Measurements from ENCODE around the gene CENATAC. TPM values are rescaled to one million over a fixed set of nuclear protein-coding genes. Genes with fewer than 3 reads are reported as not detected.
"Not testable (repeated sequence)": the region's sequence is repeated elsewhere in the genome, so short reads cannot be mapped to it uniquely, and the experiment has no call there.

Gene CENATAC
- total RNA-seq, 1 donor from 2014 or later, result 14.1 TPM

DNA sequence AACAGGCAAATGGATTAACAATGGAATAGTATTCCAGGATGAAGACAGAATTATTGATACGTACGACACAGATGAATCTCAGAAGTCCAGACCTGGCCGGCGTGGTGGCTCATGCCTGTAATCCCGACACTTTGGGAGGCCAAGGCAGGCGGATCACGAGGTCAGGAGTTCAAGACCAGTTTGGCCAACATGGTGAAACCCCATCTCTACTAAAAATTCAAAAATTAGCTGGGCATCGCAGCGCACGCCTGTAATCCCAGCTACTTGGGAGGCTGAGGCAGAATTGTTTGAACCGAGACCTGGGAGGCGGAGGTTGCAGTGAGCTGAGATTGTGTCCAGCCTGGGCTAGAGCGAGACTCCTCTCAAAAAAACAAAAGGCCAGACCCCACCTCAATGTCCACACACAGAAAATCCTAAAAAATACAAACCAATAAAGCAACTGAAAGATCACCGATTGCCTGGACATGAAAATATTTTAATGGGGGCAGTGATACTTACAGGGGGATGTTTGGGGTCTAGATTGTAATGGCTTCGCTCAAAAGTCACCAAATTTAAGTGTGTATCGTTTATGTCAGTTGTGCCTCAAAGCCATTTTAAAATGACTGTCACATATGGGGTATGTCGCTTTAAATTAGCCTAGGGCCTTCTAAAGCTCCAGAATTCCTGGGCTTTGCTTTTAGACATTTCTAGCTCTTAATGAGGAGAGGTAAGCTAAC is 16.4 kb downstream of the CENATAC start:
- TF ChIP-seq, protein P1, sequence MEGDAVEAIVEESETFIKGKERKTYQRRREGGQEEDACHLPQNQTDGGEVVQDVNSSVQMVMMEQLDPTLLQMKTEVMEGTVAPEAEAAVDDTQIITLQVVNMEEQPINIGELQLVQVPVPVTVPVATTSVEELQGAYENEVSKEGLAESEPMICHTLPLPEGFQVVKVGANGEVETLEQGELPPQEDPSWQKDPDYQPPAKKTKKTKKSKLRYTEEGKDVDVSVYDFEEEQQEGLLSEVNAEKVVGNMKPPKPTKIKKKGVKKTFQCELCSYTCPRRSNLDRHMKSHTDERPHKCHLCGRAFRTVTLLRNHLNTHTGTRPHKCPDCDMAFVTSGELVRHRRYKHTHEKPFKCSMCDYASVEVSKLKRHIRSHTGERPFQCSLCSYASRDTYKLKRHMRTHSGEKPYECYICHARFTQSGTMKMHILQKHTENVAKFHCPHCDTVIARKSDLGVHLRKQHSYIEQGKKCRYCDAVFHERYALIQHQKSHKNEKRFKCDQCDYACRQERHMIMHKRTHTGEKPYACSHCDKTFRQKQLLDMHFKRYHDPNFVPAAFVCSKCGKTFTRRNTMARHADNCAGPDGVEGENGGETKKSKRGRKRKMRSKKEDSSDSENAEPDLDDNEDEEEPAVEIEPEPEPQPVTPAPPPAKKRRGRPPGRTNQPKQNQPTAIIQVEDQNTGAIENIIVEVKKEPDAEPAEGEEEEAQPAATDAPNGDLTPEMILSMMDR (conservative IDR thresholded peaks at IDR 0.05; ENCODE audit: low read depth, low read length), result no peak
- DNase-seq (ENCODE audit: low read depth), result no peak
- no peak overlapping the region for H3K4me3 ChIP-seq (ENCODE audit: low read depth, low read length)

DNA sequence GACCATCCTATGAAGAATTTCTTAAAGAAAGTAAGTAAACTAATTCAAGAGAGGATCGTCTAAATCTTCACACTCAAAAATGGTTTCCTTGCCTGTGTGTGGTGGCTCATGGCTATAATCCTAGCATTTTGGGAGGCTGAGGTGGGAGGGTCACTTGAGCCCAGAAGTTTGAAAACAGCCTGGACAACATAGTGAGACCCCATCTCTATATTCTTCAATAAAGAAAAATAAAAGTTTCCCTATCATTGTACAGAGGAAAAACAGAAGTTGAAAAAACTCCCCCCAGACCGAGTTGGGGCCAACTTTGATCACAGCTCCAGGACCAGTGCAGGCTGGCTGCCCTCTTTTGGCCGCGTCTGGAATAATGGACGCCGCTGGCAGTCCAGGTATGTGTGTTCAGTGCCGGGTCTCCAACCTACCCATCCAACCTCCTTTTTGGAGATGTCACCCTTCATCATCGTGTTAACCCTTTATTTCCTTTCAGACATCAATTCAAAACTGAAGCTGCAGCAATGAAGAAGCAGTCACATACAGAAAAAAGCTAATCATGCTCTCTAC is 17.2 kb downstream of the CENATAC start:
- no peak overlapping the region for H3K4me3 ChIP-seq (ENCODE audit: low read depth, low read length)
- no peak for DNase-seq (ENCODE audit: low read depth)
- TF ChIP-seq, protein P1 (conservative IDR thresholded peaks at IDR 0.05; ENCODE audit: low read depth, low read length), result peak; percentile 54

DNA sequence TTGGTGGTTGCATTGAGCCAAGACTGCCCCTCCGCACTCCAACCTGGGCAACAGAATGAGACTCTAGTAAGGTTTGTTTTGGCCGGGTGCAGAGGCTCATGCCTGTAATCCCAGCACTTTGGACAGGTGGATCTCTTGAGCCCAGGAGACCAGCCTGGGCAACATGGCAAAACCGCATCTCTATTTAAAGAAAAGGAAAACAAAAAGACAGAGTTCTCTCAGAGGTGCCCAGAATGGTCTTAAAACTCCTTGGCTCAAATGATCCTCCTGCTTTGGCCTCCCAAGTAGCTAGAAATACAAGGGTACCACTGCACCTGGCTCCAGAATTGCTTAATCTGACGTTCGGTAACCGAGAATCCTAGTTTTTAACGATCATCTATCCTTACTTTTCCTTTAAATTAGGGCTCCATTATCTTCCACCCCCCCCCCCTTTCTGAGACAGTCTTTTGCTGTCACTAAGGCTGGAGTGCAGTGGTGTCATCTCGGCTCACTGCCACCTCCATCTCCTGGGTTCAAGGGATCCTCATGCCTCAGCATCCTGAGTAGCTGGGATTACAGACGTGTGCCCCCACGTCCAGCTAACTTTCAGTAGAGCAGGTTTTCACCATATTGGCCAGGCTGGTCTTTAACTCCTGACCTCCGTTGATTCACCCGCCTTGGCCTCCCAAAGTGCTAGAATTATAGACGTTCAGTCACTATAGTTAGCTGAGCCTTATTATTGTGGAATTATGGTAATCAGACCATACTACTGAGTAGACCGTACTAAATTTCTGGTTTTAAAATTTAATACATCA is 18.5 kb downstream of the CENATAC start:
- peak overlapping the region; percentile 88 for H3K4me3 ChIP-seq (ENCODE audit: low read depth, low read length)
- TF ChIP-seq, protein P1 (conservative IDR thresholded peaks at IDR 0.05; ENCODE audit: low read depth, low read length), result no peak
- no peak for DNase-seq (ENCODE audit: low read depth)

DNA sequence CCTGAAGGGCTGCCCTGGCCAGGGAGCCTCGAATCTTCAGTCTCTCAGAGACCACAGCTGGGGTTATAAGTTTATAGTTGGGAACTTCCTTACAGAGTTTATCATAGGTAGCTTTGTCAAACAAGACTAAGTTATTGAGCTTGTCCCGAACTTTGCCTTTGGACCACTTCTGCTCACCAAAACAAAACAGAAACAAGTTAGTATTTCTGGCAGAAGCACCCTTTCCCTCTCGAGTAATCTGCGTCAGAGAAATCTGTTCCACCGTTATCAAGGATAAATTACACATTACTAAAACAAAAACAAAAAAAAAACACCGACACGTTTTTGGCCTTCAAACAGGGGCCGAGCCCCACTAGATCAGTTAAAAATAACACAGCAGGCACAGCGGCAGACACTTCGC is 19.4 kb downstream of the CENATAC start:
- peak overlapping the region; percentile 88 for H3K4me3 ChIP-seq (ENCODE audit: low read depth, low read length)
- DNase-seq (ENCODE audit: low read depth), result not testable (repeated sequence)

DNA sequence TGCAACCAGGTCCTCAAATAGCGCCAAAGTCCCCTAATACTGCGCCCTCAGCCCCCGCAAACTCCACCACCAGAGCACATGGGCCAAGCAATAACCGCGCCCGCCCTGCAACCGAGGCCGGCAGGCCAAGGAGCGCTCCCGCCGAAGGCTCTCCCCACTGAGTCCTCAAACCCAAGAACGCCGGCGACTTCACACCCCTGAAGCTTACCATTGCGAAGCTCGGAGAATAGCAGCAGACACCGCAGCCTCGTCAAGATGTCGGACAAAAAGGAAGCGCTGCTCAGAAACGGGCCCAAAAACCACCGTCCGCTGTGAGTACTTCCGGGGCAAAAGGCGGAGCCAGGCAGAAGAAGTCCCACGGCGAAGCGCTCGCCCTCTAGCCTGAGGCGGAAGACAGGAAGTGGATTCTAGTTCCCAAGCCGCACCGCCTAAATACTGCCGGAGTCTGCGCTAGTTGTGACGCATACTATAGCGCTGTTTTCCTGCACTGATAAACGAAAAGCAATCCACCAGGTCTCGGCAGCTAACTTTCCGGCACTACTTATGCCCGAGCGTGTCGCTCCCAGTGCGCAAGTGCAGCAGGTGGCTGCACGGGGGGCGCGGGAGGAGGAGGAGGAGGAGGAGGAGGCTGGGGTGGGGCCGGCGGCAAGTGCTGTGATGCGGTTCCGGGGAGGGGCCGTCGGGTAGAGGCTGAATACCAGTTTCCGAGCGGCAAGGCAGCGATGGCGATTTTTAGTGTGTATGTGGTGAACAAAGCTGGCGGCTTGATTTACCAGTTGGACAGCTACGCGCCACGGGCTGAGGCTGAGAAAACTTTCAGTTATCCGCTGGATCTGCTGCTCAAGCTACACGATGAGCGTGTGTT is 20.4 kb downstream of the CENATAC start, which contains the start of the genes RPS25 and TRAPPC4:
Gene RPS25, minus strand, starts transcription at position 270 of the 865 bp plus-strand sequence. Its CDS starts 59 bp downstream, at position 211.
Gene TRAPPC4, plus strand, starts transcription at position 693 of the 865 bp plus-strand sequence. Its CDS starts 30 bp downstream, at position 723.
- H3K4me3 ChIP-seq (ENCODE audit: low read depth, low read length), result peak within 1 kb of the TSS; percentile 88
- TF ChIP-seq, protein P1 (conservative IDR thresholded peaks at IDR 0.05; ENCODE audit: low read depth, low read length), result no peak
- DNase-seq (ENCODE audit: low read depth), result peak; percentile 75

DNA sequence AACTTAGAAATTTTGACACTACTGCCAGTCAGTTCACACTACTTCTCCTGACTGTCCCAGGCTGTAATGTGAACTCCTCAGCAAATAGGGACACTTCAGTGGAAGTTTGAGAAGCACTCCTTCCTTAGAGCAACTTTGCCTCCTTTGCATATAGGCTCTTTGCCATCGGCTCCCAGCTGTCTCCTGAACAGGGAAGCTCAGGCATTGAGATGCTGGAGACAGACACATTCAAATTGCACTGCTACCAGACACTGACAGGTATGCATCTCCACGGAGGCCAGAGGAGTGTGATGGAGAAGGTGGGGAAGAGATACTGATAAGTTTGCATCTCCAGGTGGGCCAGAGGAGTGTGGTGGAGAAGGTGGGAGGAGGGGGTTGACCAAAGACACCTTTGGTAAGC is 22.1 kb downstream of the CENATAC start:
- TF ChIP-seq, protein P1 (conservative IDR thresholded peaks at IDR 0.05; ENCODE audit: low read depth, low read length), result no peak
- DNase-seq (ENCODE audit: low read depth), result no peak
- peak overlapping the region; percentile 88 for H3K4me3 ChIP-seq (ENCODE audit: low read depth, low read length)

Measured in epithelial cell of proximal tubule (primary cell).